ENCODE measurements around the gene WDR11.

WDR11 gene, protein sequence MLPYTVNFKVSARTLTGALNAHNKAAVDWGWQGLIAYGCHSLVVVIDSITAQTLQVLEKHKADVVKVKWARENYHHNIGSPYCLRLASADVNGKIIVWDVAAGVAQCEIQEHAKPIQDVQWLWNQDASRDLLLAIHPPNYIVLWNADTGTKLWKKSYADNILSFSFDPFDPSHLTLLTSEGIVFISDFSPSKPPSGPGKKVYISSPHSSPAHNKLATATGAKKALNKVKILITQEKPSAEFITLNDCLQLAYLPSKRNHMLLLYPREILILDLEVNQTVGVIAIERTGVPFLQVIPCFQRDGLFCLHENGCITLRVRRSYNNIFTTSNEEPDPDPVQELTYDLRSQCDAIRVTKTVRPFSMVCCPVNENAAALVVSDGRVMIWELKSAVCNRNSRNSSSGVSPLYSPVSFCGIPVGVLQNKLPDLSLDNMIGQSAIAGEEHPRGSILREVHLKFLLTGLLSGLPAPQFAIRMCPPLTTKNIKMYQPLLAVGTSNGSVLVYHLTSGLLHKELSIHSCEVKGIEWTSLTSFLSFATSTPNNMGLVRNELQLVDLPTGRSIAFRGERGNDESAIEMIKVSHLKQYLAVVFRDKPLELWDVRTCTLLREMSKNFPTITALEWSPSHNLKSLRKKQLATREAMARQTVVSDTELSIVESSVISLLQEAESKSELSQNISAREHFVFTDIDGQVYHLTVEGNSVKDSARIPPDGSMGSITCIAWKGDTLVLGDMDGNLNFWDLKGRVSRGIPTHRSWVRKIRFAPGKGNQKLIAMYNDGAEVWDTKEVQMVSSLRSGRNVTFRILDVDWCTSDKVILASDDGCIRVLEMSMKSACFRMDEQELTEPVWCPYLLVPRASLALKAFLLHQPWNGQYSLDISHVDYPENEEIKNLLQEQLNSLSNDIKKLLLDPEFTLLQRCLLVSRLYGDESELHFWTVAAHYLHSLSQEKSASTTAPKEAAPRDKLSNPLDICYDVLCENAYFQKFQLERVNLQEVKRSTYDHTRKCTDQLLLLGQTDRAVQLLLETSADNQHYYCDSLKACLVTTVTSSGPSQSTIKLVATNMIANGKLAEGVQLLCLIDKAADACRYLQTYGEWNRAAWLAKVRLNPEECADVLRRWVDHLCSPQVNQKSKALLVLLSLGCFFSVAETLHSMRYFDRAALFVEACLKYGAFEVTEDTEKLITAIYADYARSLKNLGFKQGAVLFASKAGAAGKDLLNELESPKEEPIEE

GRCh38 chr10:120850911-120851865 is at the start of gene WDR11:
Gene WDR11, plus strand, starts transcription at chr10:120851362. Its CDS starts 59 bp downstream, at chr10:120851421.
- Mint-ChIP-seq H3K9me3 (peaks cover 3% of the 10 kb centered on the region), H3K4me1 (peaks cover 24% of the 10 kb centered on the region), H3K4me3 (peak within 1 kb of the TSS; percentile 97 to 99 (median 98)), H3K27me3 (ENCODE audit: low read depth) (no peaks in the 10 kb centered on the region), H3K27ac (peak within 1 kb of the TSS; percentile 89 to 99 (median 95)), H3K36me3 (ENCODE audit: low read depth) (peaks cover 35% of the 10 kb centered on the region)
- no peak for TF ChIP-seq CTCF (IDR thresholded peaks at IDR 0.05; ENCODE audit: unreplicated experiment in 3 of 3)

DNA sequence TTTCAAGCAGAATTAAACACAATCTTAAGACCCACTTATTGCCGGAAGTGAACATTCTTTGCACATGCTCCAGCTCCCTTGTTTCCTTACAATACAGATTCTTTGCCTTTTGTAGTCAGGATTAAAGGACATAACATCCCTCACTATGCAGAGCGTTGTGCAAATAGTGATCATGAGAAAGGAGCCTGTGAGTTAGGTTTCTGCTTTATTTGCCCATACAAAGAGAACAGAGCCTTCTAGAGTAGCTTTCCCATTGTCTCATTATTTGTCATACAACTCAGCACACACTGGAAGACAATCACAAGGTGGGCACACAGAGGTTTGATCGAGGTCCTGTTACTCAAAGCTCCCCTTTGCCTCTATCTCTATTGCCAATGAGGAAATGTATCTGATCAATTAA is 48.2 kb upstream of the WDR11 start:
- Mint-ChIP-seq H3K4me1 (no peaks in the 10 kb centered on the region), H3K36me3 (ENCODE audit: low read depth) (no peaks in the 10 kb centered on the region), H3K4me3 (no peak overlapping the region), H3K27me3 (ENCODE audit: low read depth) (no peaks in the 10 kb centered on the region), H3K9me3 (no peaks in the 10 kb centered on the region), H3K27ac (no peak overlapping the region)
- no peak for TF ChIP-seq CTCF (IDR thresholded peaks at IDR 0.05; ENCODE audit: unreplicated experiment in 3 of 3)

GRCh38 chr10:120803972-120804371 is 47.2 kb upstream of the WDR11 start:
- no peak overlapping the region for H3K27ac Mint-ChIP-seq
- H3K4me1 Mint-ChIP-seq, result no peaks in the 10 kb centered on the region
- TF ChIP-seq CTCF (IDR thresholded peaks at IDR 0.05; ENCODE audit: unreplicated experiment in 3 of 3), result no peak
- H3K9me3 Mint-ChIP-seq, result no peaks in the 10 kb centered on the region
- H3K4me3 Mint-ChIP-seq, result no peak overlapping the region
- no peaks in the 10 kb centered on the region for H3K36me3 Mint-ChIP-seq (ENCODE audit: low read depth)
- H3K27me3 Mint-ChIP-seq (ENCODE audit: low read depth), result no peaks in the 10 kb centered on the region

- no peak overlapping the region for H3K4me3 Mint-ChIP-seq
- peaks cover 1% of the 10 kb centered on the region for H3K27me3 Mint-ChIP-seq (ENCODE audit: low read depth)
- H3K36me3 Mint-ChIP-seq (ENCODE audit: low read depth), result no peaks in the 10 kb centered on the region
- TF ChIP-seq CTCF (IDR thresholded peaks at IDR 0.05; ENCODE audit: unreplicated experiment in 3 of 3), result no peak
- H3K27ac Mint-ChIP-seq, result no peak overlapping the region
- no peaks in the 10 kb centered on the region for H3K4me1 Mint-ChIP-seq
- H3K9me3 Mint-ChIP-seq, result no peaks in the 10 kb centered on the region
Measured at GRCh38 chr10:120805014-120805812, 45.9 kb upstream of the WDR11 start.
